ENCODE data around the gene CSNK1G1. TPM values are rescaled to one million over a fixed set of nuclear protein-coding genes. Genes with fewer than 3 reads are reported as not detected.

Gene CSNK1G1
- total RNA-seq, 4 donors from 2014 or later, result 19.1 to 50.0 (median 21.3) TPM

DNA sequence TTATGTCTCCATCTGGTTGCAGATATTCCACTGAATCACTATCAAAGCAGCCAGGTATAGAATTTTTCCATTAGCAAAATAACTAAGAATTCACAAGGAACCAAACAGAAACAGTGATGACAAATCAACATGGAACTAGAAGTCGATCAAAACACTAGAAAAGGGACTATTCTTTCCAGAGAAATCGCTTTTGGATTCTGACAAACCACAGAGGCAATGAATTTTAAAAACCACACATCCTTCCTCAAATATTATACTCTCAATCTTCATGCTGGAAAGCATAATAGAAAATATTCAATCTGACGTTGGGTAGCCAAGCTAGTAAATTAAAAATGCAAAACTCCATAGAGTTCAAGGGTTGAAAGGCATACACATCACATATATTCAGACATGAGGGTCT is 99.9 kb downstream of the CSNK1G1 start:
- WGBS, 2 donors, result 91 to 93% methylated on average over 3 of the region's 3 CpGs
- peaks cover 0 to 6% of the 10 kb centered on the region in 2 donors for H3K4me1 ChIP-seq
- TF ChIP-seq POLR2A (IDR thresholded peaks at IDR 0.05) (no peak), CTCF (IDR thresholded peaks at IDR 0.05) (no peak)
- no peaks in the 10 kb centered on the region for H3K9me3 ChIP-seq
- H3K27me3 ChIP-seq, result no peaks in the 10 kb centered on the region
- DNase-seq, result no peak
- no peaks in the 10 kb centered on the region for H3K36me3 ChIP-seq
- H3K27ac ChIP-seq, result no peak overlapping the region
- H3K4me3 ChIP-seq (replicated peaks in 1 of 3), result no peak overlapping the region
- intact Hi-C loops (cut with DNase I), result no loop called here

DNA sequence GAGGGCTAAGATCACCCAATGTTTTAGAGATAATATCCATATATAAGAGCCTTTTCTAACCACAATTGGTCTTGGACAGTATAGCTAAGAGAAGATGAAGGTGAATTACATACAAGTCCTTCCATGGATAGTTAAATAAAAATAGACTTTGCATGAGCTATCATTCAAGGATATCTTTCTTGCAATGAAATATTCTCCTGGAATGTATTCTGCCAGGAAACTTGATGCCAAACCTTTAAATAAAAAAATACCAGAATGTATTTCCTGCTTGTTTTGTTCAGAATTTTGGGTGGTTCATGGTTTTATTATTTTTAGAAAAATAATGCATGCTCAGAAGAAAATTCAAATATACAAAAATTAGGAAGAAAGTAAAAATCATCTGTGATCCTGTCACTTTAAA is 104.3 kb downstream of the CSNK1G1 start:
- no peaks in the 10 kb centered on the region for H3K9me3 ChIP-seq
- peaks cover 6 to 21% of the 10 kb centered on the region in 2 donors for H3K4me1 ChIP-seq
- no peaks in the 10 kb centered on the region for H3K27me3 ChIP-seq
- no peak for DNase-seq
- no peak overlapping the region for H3K27ac ChIP-seq
- H3K36me3 ChIP-seq, result no peaks in the 10 kb centered on the region
- TF ChIP-seq POLR2A (IDR thresholded peaks at IDR 0.05) (no peak), CTCF (IDR thresholded peaks at IDR 0.05) (no peak)
- intact Hi-C loops (cut with DNase I), result no loop called here
- H3K4me3 ChIP-seq (replicated peaks in 1 of 3), result no peak overlapping the region

GRCh38 chr15:64251121-64251520 is 104.9 kb downstream of the CSNK1G1 start:
- intact Hi-C loops (cut with DNase I), result no loop called here
- Histone ChIP-seq H3K27ac (no peak overlapping the region), H3K27me3 (no peaks in the 10 kb centered on the region), H3K9me3 (no peaks in the 10 kb centered on the region), H3K4me3 (replicated peaks in 1 of 3) (no peak overlapping the region), H3K4me1 (peaks cover 6 to 21% of the 10 kb centered on the region in 2 donors), H3K36me3 (no peaks in the 10 kb centered on the region)
- no peak for DNase-seq
- TF ChIP-seq CTCF (IDR thresholded peaks at IDR 0.05) (no peak), POLR2A (IDR thresholded peaks at IDR 0.05) (no peak)
- WGBS, 2 donors, result 84 to 86% methylated on average over 2 of the region's 2 CpGs

GRCh38 chr15:64249883-64250575 is 105.9 kb downstream of the CSNK1G1 start:
- intact Hi-C loops (cut with DNase I), result no loop called here
- Histone ChIP-seq H3K36me3 (no peaks in the 10 kb centered on the region), H3K4me1 (peaks cover 0 to 21% of the 10 kb centered on the region in 2 donors), H3K27me3 (no peaks in the 10 kb centered on the region), H3K27ac (no peak overlapping the region), H3K9me3 (no peaks in the 10 kb centered on the region), H3K4me3 (replicated peaks in 1 of 3) (no peak overlapping the region)
- no peak for DNase-seq
- TF ChIP-seq POLR2A (IDR thresholded peaks at IDR 0.05) (no peak), CTCF (IDR thresholded peaks at IDR 0.05) (no peak)

GRCh38 chr15:64249406-64249805 is 106.6 kb downstream of the CSNK1G1 start:
- Histone ChIP-seq H3K4me1 (peaks cover 0 to 21% of the 10 kb centered on the region in 2 donors), H3K36me3 (no peaks in the 10 kb centered on the region), H3K9me3 (no peaks in the 10 kb centered on the region), H3K27ac (no peak overlapping the region), H3K4me3 (replicated peaks in 1 of 3) (no peak overlapping the region), H3K27me3 (no peaks in the 10 kb centered on the region)
- intact Hi-C loops (cut with DNase I), result no loop called here
- DNase-seq, result no peak
- WGBS, 2 donors, result 96% methylated on average over 3 of the region's 3 CpGs
- TF ChIP-seq POLR2A (IDR thresholded peaks at IDR 0.05) (no peak), CTCF (IDR thresholded peaks at IDR 0.05) (no peak)
